ENCODE measurements around the gene PDE6C. TPM values are rescaled to one million over a fixed set of nuclear protein-coding genes. Genes with fewer than 3 reads are reported as not detected.

Gene PDE6C
- total RNA-seq, 1 donor from 2014 or later, result not detected

DNA sequence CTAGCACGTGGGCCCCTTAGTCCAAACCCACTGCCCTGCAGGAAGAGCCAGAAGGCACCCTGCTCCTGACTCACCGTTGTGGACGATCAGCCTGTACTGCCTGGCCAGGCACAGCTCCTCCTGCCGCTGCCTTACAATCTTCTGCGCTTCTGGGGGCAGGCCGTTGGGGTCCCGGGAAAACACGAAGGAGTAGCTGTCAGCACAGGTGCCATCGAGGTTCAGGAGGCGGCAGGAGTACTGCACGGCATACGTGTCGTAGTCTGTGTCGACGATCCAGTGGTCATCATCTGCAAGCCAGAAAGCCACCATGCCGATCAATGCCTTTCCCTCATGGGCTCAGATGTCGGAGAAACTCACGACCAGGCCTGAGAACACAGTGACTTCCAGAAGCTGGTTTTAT, 18.6 kb upstream of the PDE6C start:
- no peak overlapping the region for H3K27ac Mint-ChIP-seq (ENCODE audit: unreplicated experiment)
- DNase-seq (ENCODE audit: low spot score), result no peak
- TF ChIP-seq, protein P1, sequence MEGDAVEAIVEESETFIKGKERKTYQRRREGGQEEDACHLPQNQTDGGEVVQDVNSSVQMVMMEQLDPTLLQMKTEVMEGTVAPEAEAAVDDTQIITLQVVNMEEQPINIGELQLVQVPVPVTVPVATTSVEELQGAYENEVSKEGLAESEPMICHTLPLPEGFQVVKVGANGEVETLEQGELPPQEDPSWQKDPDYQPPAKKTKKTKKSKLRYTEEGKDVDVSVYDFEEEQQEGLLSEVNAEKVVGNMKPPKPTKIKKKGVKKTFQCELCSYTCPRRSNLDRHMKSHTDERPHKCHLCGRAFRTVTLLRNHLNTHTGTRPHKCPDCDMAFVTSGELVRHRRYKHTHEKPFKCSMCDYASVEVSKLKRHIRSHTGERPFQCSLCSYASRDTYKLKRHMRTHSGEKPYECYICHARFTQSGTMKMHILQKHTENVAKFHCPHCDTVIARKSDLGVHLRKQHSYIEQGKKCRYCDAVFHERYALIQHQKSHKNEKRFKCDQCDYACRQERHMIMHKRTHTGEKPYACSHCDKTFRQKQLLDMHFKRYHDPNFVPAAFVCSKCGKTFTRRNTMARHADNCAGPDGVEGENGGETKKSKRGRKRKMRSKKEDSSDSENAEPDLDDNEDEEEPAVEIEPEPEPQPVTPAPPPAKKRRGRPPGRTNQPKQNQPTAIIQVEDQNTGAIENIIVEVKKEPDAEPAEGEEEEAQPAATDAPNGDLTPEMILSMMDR (IDR thresholded peaks at IDR 0.05; ENCODE audit: unreplicated experiment), result no peak
- no peaks in the 10 kb centered on the region for H3K9me3 Mint-ChIP-seq (ENCODE audit: unreplicated experiment)
- H3K4me1 Mint-ChIP-seq (ENCODE audit: unreplicated experiment), result no peaks in the 10 kb centered on the region
- H3K36me3 Mint-ChIP-seq (ENCODE audit: low read depth, unreplicated experiment), result no peaks in the 10 kb centered on the region
- peaks cover 8% of the 10 kb centered on the region for H3K27me3 Mint-ChIP-seq (ENCODE audit: unreplicated experiment)
- H3K4me3 Mint-ChIP-seq (ENCODE audit: unreplicated experiment), result no peak overlapping the region

DNA sequence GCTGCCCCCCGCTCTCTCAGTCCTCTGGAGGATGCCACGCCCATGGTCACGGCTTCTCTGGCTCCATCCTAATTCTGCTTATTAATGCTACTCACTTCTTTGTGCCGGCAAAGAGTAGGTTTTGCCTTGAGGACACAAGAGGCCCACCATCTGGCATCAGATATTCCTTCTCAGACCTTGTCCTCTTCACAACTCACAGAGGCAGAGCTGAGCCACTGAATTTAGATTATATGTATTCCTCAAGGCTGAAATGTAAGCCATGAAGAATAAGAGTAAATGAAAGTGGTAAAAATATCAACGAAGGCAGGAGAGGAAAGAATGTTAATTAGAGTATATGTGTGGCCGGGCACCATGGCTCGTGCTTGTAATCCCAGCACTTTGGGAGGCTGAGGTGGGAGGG, 17.8 kb upstream of the PDE6C start:
- Mint-ChIP-seq H3K4me1 (ENCODE audit: unreplicated experiment) (no peaks in the 10 kb centered on the region), H3K27me3 (ENCODE audit: unreplicated experiment) (peaks cover 6% of the 10 kb centered on the region), H3K36me3 (ENCODE audit: low read depth, unreplicated experiment) (no peaks in the 10 kb centered on the region), H3K9me3 (ENCODE audit: unreplicated experiment) (no peaks in the 10 kb centered on the region), H3K4me3 (ENCODE audit: unreplicated experiment) (no peak overlapping the region), H3K27ac (ENCODE audit: unreplicated experiment) (no peak overlapping the region)
- TF ChIP-seq, protein P1 (IDR thresholded peaks at IDR 0.05; ENCODE audit: unreplicated experiment), result no peak
- DNase-seq (ENCODE audit: low spot score), result no peak

DNA sequence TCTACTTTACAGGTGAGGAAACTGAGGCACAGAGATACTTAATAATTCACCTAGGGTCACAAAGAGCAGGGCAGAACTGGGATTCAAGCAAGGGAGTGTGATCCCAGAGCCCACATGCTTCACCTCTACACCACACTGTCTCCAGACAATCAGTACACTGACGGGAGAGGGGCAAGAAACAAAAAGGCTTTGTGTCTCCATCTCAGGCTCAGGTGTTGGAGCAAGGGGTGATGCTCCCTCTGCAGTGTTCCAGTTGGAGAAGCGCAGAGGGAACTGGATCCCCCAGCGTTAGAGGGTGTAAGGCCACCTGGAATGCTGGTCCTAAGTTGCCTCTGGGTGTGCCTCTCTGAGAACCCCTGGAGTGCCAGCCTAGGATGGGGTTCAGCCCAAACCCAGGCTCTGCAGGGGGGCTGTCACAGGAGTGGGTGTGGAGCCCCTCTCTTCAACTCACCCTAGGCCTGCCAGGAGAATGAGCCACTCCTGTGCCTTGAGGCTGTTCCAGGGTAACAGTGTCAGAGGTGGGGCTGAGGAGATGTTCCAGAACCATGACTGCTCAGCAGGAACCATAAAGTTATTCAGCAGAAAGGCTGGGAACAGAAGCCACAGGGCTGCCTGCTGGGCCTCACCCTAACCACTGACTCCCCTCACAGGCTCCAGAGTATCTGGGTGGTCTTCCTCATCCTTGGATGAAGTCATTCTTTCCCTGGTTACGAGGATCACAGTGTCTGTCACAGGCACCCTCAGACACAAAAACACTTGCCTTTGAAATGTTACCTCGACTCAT, 16.8 kb upstream of the PDE6C start:
- Mint-ChIP-seq H3K36me3 (ENCODE audit: low read depth, unreplicated experiment) (no peaks in the 10 kb centered on the region), H3K27me3 (ENCODE audit: unreplicated experiment) (peaks cover 8% of the 10 kb centered on the region), H3K4me1 (ENCODE audit: unreplicated experiment) (no peaks in the 10 kb centered on the region), H3K27ac (ENCODE audit: unreplicated experiment) (no peak overlapping the region), H3K4me3 (ENCODE audit: unreplicated experiment) (no peak overlapping the region), H3K9me3 (ENCODE audit: unreplicated experiment) (no peaks in the 10 kb centered on the region)
- DNase-seq (ENCODE audit: low spot score), result no peak
- TF ChIP-seq, protein P1 (IDR thresholded peaks at IDR 0.05; ENCODE audit: unreplicated experiment), result no peak

DNA sequence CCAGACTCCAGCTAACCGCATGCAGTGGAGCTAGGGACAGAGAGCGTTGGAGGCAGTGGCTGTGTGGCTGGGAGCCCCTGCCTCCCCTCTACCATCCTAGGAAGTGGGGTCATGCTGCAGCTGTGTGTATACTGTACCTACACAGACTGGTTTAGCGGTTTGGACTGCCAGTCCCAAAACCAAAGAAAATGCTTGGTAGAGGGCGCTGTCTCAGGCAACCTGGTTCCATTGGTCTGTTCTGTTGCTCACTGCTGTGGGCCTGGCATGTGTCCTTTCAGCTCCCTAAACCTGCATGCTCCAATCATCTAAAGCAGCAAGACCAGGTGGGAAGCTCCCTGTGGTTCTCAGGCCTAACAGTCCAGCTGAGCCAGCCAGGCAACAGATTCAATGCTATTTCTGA, 15.8 kb upstream of the PDE6C start:
- Mint-ChIP-seq H3K36me3 (ENCODE audit: low read depth, unreplicated experiment) (no peaks in the 10 kb centered on the region), H3K9me3 (ENCODE audit: unreplicated experiment) (no peaks in the 10 kb centered on the region)

More for the DNA sequence above, 15.8 kb upstream of the PDE6C start:
- Mint-ChIP-seq H3K27ac (ENCODE audit: unreplicated experiment) (no peak overlapping the region), H3K27me3 (ENCODE audit: unreplicated experiment) (peaks cover 6% of the 10 kb centered on the region), H3K4me3 (ENCODE audit: unreplicated experiment) (no peak overlapping the region), H3K4me1 (ENCODE audit: unreplicated experiment) (no peaks in the 10 kb centered on the region)
- TF ChIP-seq, protein P1 (IDR thresholded peaks at IDR 0.05; ENCODE audit: unreplicated experiment), result peak; percentile 20
- DNase-seq (ENCODE audit: low spot score), result no peak
